Lung (tissue), 12 donors: ENCODE data around the gene GAPDH. TPM values are rescaled to one million over a fixed set of nuclear protein-coding genes. Genes with fewer than 3 reads are reported as not detected.

ENCODE experiments used
- ATAC-seq: fragments of 200-7000 bp; cut with Tn5 transposase; one replicate; pipeline ENCODE4 v1.9.1; 2020; ENCODE audit warnings: moderate number of reproducible peaks; ENCODE audit not compliant: insufficient read depth, low FRiP score
- DNase-seq, 3 donors: peaks; one replicate each; pipeline ENCODE4 v3.0.0-alpha.2; 2013 to 2017
- H3K27ac ChIP-seq, 2 donors: one replicate each; pipeline ENCODE4 v1.5.1; 2013; ENCODE audit warnings: mild to moderate bottlenecking in 2 of 2, moderate library complexity in 2 of 2, control low read depth in 1 of 2, inconsistent platforms in 1 of 2, low read depth in 1 of 2, low read length in 1 of 2
- H3K27me3 ChIP-seq, 3 donors: one replicate each; pipeline ENCODE4 v1.5.1; 2013; ENCODE audit warnings: low read length in 2 of 3; ENCODE audit not compliant: control insufficient read depth in 3 of 3, insufficient read depth in 3 of 3
- H3K36me3 ChIP-seq, 4 donors: one replicate each; pipeline ENCODE4 v1.5.1; 2013; ENCODE audit warnings: low read length in 4 of 4, mild to moderate bottlenecking in 1 of 4, moderate library complexity in 1 of 4; ENCODE audit not compliant: control insufficient read depth in 4 of 4, insufficient read depth in 4 of 4
- H3K4me1 ChIP-seq, 5 donors: one replicate each; pipeline ENCODE4 v1.5.1; 2013; ENCODE audit warnings: low read length in 5 of 5, mild to moderate bottlenecking in 2 of 5, moderate library complexity in 1 of 5; ENCODE audit not compliant: control insufficient read depth in 5 of 5, insufficient read depth in 5 of 5
- H3K4me3 ChIP-seq: one replicate; pipeline ENCODE4 v1.5.1; 2013; ENCODE audit warnings: mild to moderate bottlenecking, control low read depth, moderate library complexity
- H3K9ac ChIP-seq, 2 donors: one replicate each; pipeline ENCODE4 v1.5.1; 2013; ENCODE audit warnings: low read length in 2 of 2, control low read depth in 1 of 2; ENCODE audit not compliant: insufficient read depth in 1 of 2
- H3K9me3 ChIP-seq, 4 donors: one replicate each; pipeline ENCODE4 v1.5.1; 2013; ENCODE audit warnings: low read length in 3 of 4, mild to moderate bottlenecking in 1 of 4, moderate library complexity in 1 of 4; ENCODE audit not compliant: control insufficient read depth in 4 of 4, insufficient read depth in 3 of 4
- WGBS, 2 donors: extraction: QIAGEN DNeasy Blood & Tissue Kit; methylation state at CpG; one replicate each; pipeline ENCODE4 v1.1.7; 2013; 5-methylcytosine and 5-hydroxymethylcytosine counted together
- polyA plus RNA-seq, 2 donors: library from polyadenylated mRNA; stranded (reverse); fragments of 200-250 nt; gene quantifications; one replicate each; pipeline ENCODE4 v1.2.1, GENCODE V29; 2013
- total RNA-seq, 2 donors: library from RNA; depleted of rRNA in 1 of 2; stranded (reverse); fragments of >200 nt in 1 of 2; gene quantifications; one replicate each; pipeline ENCODE4 v1.2.1, GENCODE V29; 2014 to 2021
- TF ChIP-seq, protein P1 (sequence below): IDR thresholded peaks from 2 replicates; pipeline ENCODE4 v1.5.1; 2012; ENCODE audit warnings: mild to moderate bottlenecking; ENCODE audit errors: control extremely low read depth, extremely low read depth
- donor health status: control.
- donor health status: control.
- donor health status: Bipolar disorder and iron deficiency.
- donor health status: healthy.
- donor health status: DM: yes; HTN: yes; CAD: no.

The GAPDH gene
- total and polyA plus RNA-seq, 4 donors = 843 to 3,540 (median 1,694) TPM

DNA sequence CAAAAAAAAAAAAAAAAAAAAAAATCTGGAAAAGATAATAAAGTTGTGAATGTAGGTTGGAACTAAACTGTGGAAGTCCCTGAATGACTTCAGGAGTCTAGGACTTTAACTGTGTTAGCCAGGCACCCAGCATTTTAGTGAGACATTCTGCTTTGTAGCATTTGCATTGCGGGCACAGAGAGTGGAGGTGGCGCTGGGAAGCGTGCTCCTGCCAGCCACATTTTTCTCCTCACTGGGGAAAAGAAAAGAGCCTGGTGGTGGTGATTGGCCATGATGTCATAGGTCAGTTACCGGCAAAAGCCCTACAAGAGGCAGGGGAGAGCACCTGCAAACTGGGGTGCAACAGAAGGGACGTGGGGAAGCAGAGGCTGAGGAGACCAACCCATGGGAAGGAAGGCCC is 9.7 kb upstream of the GAPDH start:
- Histone ChIP-seq H3K9ac (no peak overlapping the region), H3K27ac (no peak overlapping the region), H3K4me1 (no peaks in the 10 kb centered on the region), H3K27me3 (no peaks in the 10 kb centered on the region), H3K36me3 (peaks cover 21 to 81% (median 70%) of the 10 kb centered on the region in 4 donors), H3K9me3 (no peaks in the 10 kb centered on the region), H3K4me3 (no peak overlapping the region)
- DNase-seq (no peak), ATAC-seq (no peak)
- TF ChIP-seq, protein P1, sequence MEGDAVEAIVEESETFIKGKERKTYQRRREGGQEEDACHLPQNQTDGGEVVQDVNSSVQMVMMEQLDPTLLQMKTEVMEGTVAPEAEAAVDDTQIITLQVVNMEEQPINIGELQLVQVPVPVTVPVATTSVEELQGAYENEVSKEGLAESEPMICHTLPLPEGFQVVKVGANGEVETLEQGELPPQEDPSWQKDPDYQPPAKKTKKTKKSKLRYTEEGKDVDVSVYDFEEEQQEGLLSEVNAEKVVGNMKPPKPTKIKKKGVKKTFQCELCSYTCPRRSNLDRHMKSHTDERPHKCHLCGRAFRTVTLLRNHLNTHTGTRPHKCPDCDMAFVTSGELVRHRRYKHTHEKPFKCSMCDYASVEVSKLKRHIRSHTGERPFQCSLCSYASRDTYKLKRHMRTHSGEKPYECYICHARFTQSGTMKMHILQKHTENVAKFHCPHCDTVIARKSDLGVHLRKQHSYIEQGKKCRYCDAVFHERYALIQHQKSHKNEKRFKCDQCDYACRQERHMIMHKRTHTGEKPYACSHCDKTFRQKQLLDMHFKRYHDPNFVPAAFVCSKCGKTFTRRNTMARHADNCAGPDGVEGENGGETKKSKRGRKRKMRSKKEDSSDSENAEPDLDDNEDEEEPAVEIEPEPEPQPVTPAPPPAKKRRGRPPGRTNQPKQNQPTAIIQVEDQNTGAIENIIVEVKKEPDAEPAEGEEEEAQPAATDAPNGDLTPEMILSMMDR = no peak
- WGBS, 2 donors = 96 to 98% methylated on average over 5 of the region's 5 CpGs

DNA sequence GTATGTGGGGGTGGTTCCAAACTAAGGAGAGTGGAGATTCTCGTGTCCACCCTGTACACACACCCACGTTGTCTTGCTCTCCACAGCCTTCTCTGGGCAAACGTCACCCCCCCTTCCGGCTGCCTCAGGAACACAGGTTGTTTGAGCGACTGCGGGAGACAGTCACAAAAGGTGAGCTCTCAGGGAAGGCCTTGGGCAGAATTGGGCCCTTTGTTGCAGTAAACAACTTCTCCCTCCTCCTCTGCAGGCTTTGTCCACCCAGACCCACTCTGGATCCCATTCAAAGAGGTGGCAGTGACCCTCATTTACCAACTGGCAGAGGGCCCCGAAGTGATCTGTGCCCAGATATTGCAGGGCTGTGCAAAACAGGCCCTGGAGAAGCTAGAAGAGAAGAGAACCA is 8.1 kb upstream of the GAPDH start:
- H3K27me3 ChIP-seq = no peaks in the 10 kb centered on the region
- no peaks in the 10 kb centered on the region for H3K4me1 ChIP-seq
- no peak overlapping the region for H3K27ac ChIP-seq
- ATAC-seq = no peak
- WGBS, 2 donors = 94 to 95% methylated on average over 7 of the region's 7 CpGs
- H3K36me3 ChIP-seq = peaks cover 21 to 81% (median 73%) of the 10 kb centered on the region in 4 donors
- no peak overlapping the region for H3K4me3 ChIP-seq
- TF ChIP-seq, protein P1 = no peak
- H3K9me3 ChIP-seq = no peaks in the 10 kb centered on the region
- no peak overlapping the region for H3K9ac ChIP-seq
- no peak for DNase-seq

DNA sequence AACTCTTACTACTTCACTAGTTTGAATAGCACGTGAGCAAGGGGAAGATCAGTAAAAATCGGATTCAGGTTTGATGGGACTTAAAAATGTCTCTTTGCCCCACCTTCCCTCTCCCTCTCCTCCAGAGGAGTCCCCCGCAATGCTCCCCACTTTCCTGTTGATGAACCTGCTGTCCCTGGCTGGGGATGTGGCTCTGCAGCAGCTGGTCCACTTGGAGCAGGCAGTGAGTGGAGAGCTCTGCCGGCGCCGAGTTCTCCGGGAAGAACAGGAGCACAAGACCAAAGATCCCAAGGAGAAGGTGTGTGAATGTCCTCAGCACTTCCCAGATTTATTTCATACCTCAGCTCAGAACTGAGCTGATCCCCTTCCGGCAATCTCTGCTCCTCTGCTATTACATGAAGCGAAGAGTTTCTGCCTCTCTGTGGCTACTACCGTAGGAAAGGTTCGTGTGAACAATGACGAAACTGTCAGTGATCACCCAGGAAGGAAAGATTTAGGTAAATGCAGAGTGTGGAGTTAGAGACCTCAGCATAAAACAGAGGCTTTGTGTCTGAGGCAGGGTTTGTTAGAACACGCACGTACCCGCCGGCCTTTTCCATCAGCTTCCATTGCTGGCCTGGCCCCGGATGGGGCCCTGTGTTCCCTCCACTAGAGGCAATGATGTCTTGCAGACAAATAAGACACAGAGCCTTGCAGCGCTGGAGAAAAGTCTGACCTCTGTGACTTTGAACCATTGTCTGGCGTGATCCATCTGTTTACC is 7.4 kb upstream of the GAPDH start:
- 88 to 93% methylated on average over 19 of the region's 19 CpGs for WGBS, 2 donors
- no peak overlapping the region for H3K4me3 ChIP-seq
- TF ChIP-seq, protein P1 = no peak
- ATAC-seq (no peak), DNase-seq (no peak)
- H3K36me3 ChIP-seq = peaks cover 16 to 75% (median 67%) of the 10 kb centered on the region in 4 donors
- no peaks in the 10 kb centered on the region for H3K27me3 ChIP-seq
- H3K9me3 ChIP-seq = no peaks in the 10 kb centered on the region
- H3K4me1 ChIP-seq = peaks cover 0 to 2% (median under 1%) of the 10 kb centered on the region in 5 donors
- no peak overlapping the region for H3K9ac ChIP-seq
- H3K27ac ChIP-seq = no peak overlapping the region
